Epidermal melanocyte (primary cell): ENCODE measurements around the gene FAH.
"Not testable (repeated sequence)": the region's sequence is repeated elsewhere in the genome, so short reads cannot be mapped to it uniquely, and the experiment has no call there.

Source experiments
- DNase-seq: peaks from one replicate; pipeline ENCODE4 v3.0.0; 2011; ENCODE audit warnings: low spot score; ENCODE audit not compliant: insufficient read length

Gene FAH

DNA sequence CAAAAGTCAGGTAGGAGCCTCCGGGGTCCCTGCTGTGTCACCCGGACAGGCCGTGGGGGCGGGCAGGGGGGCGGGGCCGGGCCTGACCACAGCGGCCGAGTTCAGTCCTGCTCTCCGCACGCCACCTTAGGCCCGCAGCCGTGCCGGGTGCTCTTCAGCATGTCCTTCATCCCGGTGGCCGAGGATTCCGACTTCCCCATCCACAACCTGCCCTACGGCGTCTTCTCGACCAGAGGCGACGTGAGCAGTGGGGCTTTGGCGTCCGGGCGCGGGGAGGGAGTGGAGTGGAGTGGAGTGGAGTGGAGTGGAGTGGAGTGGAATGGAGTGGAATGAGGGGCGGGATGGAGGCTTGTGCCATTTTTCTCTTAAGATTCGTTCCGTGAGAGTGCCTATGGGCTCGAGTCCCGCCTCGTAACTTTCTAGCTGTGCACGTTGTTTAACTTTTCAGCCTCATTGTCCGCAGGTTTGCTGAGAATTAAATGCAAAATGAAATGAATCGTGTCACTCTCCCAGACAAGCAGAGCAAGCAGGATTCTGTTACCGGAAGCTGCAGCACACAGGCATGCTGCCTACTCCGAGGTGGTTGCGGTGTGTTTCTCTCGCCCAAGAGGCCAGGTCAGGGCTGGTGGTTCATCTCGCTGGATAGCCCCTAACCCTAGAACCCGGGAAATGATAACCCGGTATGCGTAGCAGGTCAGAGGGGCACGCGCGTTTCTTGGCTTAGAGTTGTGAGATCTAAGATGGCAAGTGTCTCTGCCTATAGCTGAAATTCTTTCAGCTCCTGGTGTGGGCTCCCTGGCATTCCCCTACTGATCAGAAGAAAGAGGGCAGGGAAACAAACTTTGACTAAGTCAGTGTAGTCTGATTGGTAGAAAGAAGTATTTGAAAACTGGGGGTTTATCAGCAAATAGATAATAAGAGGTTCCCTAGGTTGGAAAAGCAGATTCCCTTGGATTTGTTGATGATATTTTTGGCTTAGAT lies at the start of gene FAH:
Gene FAH, plus strand, starts transcription at position 104 of the 981 bp plus-strand sequence. Its CDS starts 56 bp downstream, at position 160.
- DNase-seq: no peak

DNA sequence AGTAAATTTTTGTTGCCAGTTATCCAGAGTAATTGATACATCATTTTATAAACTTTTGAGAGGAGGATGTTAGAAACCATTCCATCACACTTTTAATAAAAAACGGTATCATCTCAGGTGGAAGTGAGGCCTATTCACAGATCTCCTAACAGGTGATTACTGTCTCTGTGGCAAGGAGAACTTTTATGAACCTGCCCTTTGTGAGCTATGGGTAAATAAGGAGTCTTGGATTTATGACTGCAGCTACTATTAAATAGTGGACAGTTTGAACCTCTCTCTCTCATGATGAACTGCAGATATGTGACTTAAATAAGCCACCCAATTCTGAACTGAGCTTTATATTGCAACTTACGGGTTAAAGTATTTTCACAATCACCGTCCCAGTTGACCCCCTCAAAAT lies 47.6 kb upstream of the FAH start:
- no peak for DNase-seq

DNA sequence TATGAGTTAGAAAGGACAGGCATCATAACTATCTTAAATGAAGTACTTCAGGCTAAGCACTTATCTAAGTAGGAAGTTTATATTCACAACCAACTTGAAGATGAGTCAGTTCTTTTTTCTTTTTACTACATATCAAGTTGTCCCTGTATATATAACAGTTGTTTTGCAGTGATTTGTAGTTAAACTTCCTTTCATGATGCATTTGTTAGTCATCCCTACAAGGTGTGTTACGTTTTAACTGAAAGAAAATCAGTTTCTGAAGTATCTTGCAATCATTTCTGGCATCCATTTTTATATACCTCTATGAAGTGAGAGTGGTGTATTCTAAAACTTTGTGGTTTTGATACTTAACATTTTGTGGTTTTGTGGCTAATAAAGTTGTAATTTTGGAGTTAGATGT lies 47.2 kb upstream of the FAH start:
- DNase-seq: no peak

- no peak for DNase-seq
Measured at GRCh38 chr15:80106051-80106450, 46.7 kb upstream of the FAH start.

GRCh38 chr15:80107204-80107603 lies 45.6 kb upstream of the FAH start:
- DNase-seq: no peak

DNA sequence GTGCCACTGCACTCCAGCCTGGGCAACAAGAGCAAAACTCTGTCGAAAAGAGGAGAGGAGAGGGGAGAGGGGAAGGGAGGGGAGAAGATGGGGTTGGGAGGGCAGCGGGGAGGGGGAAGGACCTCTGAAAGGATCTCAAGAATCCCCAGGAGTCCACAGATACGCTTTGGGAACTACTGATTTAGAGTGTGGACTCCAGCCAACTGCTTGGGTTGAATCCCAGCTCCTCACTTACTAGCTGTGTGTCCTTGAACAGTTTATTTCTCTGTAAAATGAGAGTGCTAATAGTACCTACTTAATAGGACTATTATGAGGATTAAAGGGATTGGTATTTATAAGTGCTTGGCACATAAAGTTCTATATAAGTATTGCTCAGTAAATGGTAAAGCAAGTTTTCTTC lies 45.0 kb upstream of the FAH start:
- no peak for DNase-seq

GRCh38 chr15:80109388-80109787 lies 43.4 kb upstream of the FAH start:
- no peak for DNase-seq

GRCh38 chr15:80110920-80111319 lies 41.9 kb upstream of the FAH start:
- DNase-seq: no peak

GRCh38 chr15:80114114-80114513 lies 38.7 kb upstream of the FAH start:
- DNase-seq: no peak

GRCh38 chr15:80115021-80115420 lies 37.8 kb upstream of the FAH start:
- DNase-seq: no peak

- DNase-seq: no peak
Measured at GRCh38 chr15:80118956-80119355, 33.8 kb upstream of the FAH start.

- DNase-seq: no peak
Measured at GRCh38 chr15:80120636-80121035, 32.2 kb upstream of the FAH start.

DNA sequence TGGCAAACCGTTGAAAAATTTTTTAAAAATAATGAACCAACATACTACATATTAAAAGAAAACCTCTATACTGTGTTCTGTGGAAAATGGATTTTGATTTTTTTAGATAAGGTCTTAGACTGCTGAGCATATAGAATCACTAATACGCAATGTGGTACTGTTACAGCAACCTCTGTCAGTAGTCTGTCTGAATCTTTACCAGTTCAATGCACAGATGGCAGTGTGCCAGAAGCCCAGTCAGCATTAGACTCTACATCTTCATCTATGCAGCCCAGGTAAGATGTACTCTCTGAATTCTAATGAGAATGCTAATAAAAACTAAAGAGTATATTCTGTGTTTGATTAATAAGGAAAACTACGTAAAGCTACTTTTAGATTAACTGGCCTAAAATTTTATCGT lies 31.3 kb upstream of the FAH start:
- DNase-seq: no peak

DNA sequence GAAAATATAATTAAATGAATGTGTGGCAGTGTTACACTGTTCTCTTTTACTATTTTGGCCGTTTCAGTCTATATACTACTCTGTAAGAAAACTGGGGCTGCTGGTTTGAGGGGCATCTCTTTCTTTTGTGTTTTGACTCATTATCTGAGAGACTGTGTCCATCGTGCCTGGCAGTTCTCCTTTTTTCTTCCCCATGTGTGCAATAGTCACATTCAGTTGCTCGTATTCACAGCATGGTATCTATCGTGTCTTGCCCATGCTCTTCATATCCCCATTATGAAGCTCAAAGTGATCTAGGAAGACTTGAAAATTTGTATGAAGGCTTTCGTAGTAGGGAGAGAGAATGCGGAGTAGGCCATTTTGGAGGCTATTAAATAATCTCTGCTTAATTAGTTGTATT lies 29.8 kb upstream of the FAH start:
- no peak for DNase-seq

DNA sequence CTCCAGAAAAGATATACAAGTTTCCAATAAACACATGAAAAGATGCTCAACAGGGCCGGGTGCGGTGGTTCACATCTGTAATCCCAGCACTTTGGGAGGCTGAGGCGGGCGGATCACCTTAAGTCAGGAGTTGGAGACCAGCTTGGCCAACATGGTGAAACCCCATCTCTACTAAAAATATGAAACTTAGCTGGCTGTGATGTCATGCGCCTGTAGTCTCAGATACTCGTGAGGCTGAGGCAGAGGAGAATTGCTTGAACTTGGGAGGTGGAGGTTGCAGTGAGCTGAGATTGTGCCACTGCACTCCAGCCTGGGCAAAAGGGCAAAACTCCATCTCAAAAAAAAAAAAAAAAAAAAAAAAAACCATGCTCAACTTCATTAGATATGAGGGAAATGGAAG lies 25.5 kb upstream of the FAH start:
- DNase-seq: not testable (repeated sequence)

DNA sequence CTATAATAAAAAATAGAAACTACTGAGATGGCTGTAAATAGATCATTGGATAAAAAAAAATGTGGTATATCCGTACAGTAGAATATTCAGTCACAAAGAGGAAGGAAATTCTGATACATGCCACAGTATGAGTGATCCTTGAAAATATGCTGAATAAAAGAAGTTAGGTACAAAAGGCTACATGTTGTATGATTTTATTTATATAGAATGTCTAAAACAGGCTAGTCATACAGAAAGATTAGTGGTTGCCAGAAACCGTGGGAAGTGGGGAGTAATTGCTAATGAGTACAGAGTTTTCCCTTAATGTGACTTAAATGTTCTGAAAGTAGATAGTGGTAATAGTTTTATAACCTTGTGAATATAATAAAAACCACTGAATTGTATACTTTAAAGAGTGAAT lies 24.9 kb upstream of the FAH start:
- DNase-seq: no peak

GRCh38 chr15:80132382-80132781 lies 20.4 kb upstream of the FAH start:
- no peak for DNase-seq

- no peak for DNase-seq
Measured at GRCh38 chr15:80136854-80137253, 15.9 kb upstream of the FAH start.

- DNase-seq: no peak
Measured at GRCh38 chr15:80138961-80139360, 13.8 kb upstream of the FAH start.

GRCh38 chr15:80140909-80141308 lies 11.9 kb upstream of the FAH start:
- no peak for DNase-seq

- DNase-seq: no peak
Measured at GRCh38 chr15:80141916-80142598, 10.7 kb upstream of the FAH start.

GRCh38 chr15:80142646-80143045 lies 10.2 kb upstream of the FAH start:
- no peak for DNase-seq

DNA sequence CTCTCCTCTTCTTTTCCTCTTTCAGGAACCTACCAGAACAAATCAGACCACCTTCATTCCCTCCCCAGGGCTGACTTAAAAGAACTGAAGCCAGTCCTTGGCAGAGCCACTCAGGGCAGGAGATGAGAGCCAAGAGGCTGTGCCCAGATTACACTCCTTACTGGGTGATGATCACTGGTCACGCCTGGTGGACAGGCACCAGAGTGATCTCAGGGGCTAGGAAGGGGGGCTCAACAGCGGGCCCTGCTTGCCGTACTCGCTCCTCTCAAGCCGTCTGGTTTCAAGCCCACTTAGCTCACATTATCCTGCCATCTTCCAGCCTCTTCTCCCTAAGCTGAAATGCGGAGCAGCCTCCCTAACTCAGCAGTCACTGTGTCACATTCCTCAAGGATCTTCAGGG lies 1.7 kb upstream of the FAH start:
- DNase-seq: no peak
